Measurements from ENCODE around the gene PARP2.

PARP2 gene

DNA sequence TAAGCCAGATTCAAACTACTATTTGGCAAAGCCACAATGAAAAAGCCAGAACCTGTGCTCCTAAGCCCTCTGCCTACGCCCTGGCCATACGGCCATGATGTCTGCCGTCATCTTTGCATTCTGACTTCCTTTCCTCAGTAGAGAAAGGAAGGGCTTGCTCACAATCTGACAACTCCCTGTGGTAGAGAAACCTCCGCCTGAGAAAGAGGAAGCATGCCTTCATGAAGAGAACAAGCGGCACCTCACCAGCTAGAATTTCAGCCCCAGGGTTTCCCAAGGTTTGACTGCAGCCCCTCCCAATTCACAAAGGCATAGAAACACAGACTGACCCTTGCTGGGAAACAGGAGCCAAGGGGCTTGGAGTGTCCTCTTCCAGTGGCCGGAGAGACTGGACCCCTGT, 44.1 kb downstream of the PARP2 start:
- TF ChIP-seq, protein P1, sequence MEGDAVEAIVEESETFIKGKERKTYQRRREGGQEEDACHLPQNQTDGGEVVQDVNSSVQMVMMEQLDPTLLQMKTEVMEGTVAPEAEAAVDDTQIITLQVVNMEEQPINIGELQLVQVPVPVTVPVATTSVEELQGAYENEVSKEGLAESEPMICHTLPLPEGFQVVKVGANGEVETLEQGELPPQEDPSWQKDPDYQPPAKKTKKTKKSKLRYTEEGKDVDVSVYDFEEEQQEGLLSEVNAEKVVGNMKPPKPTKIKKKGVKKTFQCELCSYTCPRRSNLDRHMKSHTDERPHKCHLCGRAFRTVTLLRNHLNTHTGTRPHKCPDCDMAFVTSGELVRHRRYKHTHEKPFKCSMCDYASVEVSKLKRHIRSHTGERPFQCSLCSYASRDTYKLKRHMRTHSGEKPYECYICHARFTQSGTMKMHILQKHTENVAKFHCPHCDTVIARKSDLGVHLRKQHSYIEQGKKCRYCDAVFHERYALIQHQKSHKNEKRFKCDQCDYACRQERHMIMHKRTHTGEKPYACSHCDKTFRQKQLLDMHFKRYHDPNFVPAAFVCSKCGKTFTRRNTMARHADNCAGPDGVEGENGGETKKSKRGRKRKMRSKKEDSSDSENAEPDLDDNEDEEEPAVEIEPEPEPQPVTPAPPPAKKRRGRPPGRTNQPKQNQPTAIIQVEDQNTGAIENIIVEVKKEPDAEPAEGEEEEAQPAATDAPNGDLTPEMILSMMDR (conservative IDR thresholded peaks at IDR 0.05; ENCODE audit: control insufficient read depth, insufficient read depth, low read depth, low read length): no peak

DNA sequence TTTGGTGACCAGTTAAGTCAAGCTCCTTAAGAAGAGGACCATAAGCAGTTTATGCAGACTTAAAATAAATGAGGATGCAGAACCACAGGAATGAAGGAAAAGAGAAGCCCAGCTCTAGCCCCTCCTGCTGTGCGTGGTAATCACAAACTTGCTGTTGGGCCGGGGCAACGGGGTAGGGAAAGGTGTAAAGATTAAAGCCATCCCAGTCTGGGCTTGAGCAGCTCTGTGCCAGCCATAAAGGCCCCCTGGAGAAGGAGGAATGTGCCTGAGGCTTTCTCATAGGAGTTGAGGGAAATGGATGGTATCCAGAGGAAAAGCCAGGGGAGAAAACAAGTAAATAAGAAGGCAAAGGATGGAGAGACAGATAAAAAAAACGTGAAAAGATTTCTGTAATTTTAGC, 44.7 kb downstream of the PARP2 start:
- TF ChIP-seq, protein P1 (conservative IDR thresholded peaks at IDR 0.05; ENCODE audit: control insufficient read depth, insufficient read depth, low read depth, low read length): no peak
- DNase-seq (ENCODE audit: low read depth): no peak
- H3K4me3 ChIP-seq (ENCODE audit: control insufficient read depth, low read depth, low read length): no peak overlapping the region

More for the DNA sequence above, 44.1 kb downstream of the PARP2 start:
- H3K4me3 ChIP-seq (ENCODE audit: control insufficient read depth, low read depth, low read length): no peak overlapping the region
- DNase-seq (ENCODE audit: low read depth): no peak

DNA sequence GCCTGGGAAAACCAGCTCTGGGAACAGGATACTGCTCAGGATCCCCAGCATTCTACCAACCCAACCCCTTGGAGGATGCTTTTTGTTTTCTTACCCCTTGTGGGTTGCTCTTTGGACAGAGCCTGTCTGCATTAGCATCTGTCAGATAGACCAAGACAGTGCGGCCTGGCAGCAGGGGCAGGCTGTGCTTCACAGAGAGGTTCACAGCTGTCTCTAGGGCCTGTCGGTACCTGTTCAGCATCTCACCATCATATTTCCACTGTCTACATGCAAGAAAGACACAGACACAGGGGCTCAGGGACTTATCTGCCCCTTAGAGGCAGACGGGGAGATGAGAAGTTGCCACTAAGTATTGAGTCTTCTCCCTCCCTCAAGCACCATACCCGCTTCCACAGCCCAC, 48.1 kb downstream of the PARP2 start:
- DNase-seq (ENCODE audit: low read depth): no peak
- H3K4me3 ChIP-seq (ENCODE audit: control insufficient read depth, low read depth, low read length): no peak overlapping the region
- TF ChIP-seq, protein P1 (conservative IDR thresholded peaks at IDR 0.05; ENCODE audit: control insufficient read depth, insufficient read depth, low read depth, low read length): no peak

DNA sequence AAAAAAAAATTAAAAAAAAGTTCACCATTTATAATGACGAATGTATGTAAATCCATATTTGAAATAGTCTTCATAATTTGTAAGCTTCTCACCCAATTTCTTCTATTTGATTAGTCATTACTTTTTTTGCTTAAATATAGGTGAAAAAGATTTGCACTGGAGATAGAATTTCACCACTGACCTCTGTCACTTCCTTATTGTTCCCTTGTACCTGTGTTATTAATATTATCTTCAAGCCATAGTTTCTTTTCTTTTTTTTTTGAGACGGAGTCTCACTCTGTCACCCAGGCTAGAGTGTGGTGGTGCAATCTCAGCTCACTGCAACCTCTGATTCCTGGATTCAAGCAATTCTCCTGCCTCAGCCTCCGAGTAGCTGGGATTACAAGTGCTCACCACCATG, 54.1 kb downstream of the PARP2 start:
- TF ChIP-seq, protein P1 (conservative IDR thresholded peaks at IDR 0.05; ENCODE audit: control insufficient read depth, insufficient read depth, low read depth, low read length): no peak
- DNase-seq (ENCODE audit: low read depth): no peak
- H3K4me3 ChIP-seq (ENCODE audit: control insufficient read depth, low read depth, low read length): no peak overlapping the region

DNA sequence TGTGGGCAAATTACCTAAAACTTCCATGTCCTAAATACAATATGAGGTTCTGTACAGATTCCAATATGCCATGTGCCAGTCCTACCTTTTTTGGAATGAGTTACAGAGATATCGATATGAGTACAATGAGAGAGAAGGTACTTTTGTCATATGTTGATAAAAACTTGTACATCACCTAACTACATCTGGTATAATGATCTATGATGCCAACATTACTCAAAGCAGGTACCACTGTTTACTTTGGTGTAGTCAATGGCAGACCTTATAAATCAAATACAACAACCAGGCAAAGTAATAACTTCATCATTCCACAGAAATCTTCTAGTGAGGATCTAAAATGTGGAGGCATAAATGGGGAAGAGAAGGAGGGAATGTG, 57.1 kb downstream of the PARP2 start:
- TF ChIP-seq, protein P1 (conservative IDR thresholded peaks at IDR 0.05; ENCODE audit: control insufficient read depth, insufficient read depth, low read depth, low read length): no peak

DNA sequence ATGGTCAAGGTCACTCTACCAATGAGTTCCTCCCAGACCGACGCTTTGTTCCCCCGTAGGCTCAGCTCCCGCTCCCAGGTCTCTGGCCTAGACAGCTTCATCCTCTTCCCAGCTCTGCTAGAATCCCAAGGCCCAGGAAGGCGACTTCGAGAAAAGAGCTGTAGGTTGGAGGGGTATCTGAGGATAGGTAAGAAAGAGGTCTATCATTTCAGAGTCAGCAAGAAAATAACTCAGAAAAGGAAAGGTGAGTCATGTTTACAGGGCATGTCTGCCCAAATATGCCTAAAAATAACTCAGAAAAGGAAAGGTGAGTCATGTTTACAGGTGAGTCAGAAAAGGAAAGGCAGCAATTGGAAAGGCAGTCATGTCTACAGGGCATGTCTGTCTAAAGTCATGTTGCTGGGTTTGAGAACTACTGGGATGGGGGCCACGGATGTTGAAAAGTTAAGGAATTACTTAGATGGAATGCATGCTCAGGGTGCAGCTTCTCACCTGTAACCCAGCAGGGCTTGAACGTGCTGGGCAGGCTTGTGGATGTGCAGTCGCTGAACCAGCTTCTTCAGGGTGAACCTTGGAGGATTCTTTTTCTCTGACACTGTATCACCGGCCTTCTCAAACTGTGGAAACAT, 57.6 kb downstream of the PARP2 start:
- TF ChIP-seq, protein P1 (conservative IDR thresholded peaks at IDR 0.05; ENCODE audit: control insufficient read depth, insufficient read depth, low read depth, low read length): no peak
- DNase-seq (ENCODE audit: low read depth): peak; percentile 33
- H3K4me3 ChIP-seq (ENCODE audit: control insufficient read depth, low read depth, low read length): no peak overlapping the region

More for the DNA sequence above, 57.1 kb downstream of the PARP2 start:
- no peak for DNase-seq (ENCODE audit: low read depth)
- H3K4me3 ChIP-seq (ENCODE audit: control insufficient read depth, low read depth, low read length): no peak overlapping the region

DNA sequence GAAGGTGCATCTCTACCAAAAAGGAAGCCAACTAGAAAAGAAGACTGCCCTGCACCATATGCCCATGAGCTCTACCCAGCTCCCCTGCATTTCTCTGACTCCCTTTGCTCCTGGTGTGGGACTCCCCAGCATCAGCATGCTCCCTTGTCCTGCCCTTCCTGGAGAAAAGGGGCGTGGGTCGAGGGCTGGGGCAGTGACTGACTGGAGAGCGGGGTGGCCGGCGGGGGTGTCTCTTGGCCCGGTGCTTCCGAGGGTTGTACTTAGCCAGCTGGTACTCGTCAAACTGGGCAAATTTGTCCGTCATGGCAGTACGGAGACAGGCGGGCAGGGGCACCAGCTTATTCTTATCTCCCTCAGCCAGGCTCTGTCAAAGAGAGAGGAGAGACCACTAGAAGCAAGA, 60.1 kb downstream of the PARP2 start:
- TF ChIP-seq, protein P1 (conservative IDR thresholded peaks at IDR 0.05; ENCODE audit: control insufficient read depth, insufficient read depth, low read depth, low read length): no peak
- no peak for DNase-seq (ENCODE audit: low read depth)

More for the DNA sequence above, 60.1 kb downstream of the PARP2 start:
- H3K4me3 ChIP-seq (ENCODE audit: control insufficient read depth, low read depth, low read length): no peak overlapping the region

All from fibroblast of mammary gland (primary cell).